Amniotic epithelial cell (primary cell): ENCODE measurements around the gene MYPN.
A peak's percentile ranks its signal among the peaks of the same experiment; 100 is the strongest.
"Not testable (repeated sequence)": the region's sequence is repeated elsewhere in the genome, so short reads cannot be mapped to it uniquely, and the experiment has no call there.

ENCODE experiments used
- DNase-seq: peaks from one replicate; pipeline ENCODE4 v3.0.0-alpha.2; 2010; ENCODE audit warnings: low read depth

Gene MYPN

DNA sequence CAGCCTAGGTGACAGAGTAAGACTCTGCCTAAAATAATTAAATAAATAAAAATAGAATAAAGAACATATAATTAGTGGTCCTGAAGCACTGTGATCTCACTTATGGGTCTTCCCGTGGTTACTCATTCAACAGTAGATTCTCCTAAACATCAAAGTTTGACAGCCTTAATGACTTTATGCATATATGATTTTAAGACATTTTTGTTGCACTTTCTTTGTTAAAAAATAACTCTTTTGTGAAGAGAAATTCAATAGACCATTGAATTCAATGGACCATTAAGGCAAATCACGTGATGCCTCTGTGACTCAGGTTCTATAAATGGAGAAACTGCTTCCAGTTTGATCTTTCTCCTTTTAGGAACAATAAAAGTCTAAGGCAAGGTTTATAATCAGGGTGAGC lies 63.0 kb downstream of the MYPN start:
- no peak for DNase-seq

DNA sequence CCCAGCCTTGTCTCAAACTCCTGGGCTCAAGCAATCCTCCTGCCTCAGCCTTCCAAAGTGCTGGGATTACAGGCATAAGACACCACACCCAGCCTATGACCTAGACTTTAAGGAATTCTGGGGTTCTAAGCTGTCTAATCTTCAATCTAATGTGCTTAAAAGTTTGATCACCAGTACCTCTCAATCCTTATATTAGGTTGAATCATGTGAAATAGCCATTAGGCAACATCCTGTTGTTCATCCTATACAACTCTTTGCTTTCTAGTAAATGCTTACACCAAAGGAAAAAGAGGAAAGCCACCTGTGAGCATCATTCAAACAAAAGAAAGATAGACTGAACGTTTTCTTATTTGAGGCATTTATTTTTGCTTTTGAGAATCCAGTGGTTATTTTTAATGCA lies 66.7 kb downstream of the MYPN start:
- peak; percentile 9 for DNase-seq

DNA sequence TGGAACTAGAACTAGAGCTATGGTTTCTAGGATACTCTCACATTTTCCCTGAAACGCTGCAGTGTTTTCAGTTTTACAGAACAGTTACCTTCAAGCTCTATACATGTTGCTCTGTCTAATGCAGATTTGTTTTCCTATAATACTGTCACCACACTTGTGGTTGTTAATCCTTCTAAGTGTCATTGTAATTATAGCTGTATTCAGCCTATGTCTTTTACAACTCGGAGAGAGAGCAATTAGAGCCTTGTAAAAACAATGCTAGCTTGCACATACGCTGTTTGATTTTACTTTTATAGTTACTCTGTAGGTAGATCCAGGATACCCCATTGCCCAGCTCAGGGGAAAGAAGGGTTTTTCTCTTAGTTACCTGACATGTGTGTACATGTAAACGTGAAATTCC lies 67.5 kb downstream of the MYPN start:
- no peak for DNase-seq

DNA sequence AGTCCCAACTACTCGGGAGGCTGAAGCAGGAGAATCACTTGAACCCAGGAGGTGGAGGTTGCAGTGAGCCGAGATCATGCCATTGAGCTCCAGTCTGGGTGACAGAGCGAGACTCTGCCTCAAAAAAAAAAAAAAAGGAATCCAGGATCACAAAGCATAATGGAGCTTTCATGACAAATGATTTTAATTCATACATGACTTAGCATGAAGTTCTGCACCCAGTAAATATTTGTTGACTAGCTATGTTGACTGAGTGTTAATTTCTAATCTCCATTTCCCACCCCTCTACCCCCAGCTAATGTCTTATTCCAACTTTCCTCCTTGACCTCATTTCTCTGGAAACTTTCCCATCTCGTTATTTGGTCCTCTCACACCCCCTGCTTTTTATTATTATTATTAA lies 69.3 kb downstream of the MYPN start:
- DNase-seq = no peak

DNA sequence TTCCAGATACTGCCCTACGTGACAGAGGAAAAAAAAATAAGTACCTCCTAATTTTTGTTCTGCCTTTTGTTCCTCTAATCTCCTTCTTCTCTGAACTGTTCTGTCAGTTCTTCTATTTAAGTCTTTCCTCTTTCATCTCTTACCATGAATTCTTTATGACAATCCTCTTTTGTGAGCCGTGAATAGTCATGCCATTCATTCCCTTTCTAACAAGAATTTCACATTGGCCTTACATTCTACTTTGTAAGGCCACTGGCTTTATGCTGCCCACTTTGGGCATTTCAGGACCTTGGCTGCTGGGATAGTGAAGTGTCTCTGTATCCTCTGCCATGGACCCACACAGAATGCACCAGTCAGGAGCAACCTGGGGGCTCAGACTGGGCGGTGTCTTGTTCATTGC lies 69.7 kb downstream of the MYPN start:
- DNase-seq = no peak

DNA sequence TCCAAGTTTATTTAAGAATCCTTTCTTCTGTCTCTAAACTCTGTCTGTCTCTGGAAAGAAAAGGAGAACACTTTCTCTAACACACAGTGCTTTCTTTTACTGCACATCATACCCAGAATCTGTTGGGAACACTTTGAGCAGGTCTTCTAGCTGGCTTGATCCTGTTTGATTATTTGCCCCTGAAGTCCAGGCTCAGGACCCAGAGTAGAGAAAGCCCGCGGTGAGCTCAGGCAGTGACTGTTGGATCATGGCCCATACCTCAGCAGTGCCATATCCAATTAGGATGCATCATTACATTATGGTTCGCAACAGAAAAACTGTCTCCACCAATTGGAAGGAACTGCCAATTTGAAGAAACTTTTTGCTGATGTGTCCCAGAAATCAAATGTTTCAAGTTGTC lies 71.2 kb downstream of the MYPN start:
- DNase-seq = no peak

DNA sequence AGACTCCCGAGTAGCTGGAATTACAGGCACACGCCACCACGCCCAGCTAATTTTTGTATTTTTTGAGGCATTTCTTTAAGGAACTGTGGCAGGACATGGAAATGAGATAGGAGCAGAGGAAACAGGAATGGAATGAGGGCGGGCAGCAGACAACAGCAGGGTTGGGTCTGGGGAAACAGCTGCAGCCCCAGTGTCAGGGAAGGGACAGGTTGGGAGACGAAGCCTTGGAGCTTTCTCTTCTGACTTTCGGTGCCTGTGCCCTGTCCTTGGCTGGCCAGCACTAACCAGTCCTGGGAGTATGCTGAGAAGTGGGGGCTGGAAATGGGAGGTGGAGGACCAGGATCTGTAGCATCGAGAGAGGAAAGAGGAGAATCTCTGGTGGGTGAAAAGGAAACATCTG lies 75.3 kb downstream of the MYPN start:
- DNase-seq = no peak

DNA sequence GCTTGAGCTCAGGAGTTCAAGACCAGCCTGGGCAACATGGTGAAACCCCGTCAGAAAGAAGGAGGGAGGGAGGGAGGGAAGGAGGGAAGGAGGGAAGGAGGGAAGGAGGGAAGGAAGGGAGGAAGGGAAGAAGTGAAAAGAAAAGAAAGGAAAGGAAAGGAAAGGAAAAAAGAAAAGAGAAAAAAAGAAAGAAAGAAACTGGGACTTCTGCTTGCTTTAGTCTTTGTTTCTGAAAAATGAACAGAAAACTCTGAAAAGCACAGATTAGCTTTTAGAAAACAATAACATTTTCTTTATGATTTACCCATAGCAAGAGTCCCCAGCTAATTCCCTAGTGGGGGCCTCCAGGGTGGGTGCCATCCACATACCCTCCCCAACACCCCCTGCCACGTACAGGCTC lies 75.8 kb downstream of the MYPN start:
- DNase-seq = no peak

DNA sequence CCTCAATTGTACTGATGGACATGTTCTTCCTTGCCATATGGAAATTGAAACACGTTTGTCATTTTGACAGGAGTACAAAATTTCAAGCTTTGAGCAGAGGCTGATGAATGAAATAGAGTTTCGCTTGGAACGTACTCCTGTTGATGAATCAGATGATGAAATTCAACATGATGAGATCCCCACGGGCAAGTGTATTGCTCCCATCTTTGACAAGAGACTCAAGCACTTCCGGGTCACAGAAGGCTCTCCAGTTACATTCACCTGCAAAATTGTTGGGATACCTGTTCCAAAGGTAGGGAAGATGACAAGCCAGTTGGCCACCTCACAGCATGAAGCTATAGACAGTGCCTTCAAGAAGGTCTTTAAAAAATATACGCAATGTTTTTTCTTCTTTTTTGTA lies 79.5 kb downstream of the MYPN start:
- no peak for DNase-seq

DNA sequence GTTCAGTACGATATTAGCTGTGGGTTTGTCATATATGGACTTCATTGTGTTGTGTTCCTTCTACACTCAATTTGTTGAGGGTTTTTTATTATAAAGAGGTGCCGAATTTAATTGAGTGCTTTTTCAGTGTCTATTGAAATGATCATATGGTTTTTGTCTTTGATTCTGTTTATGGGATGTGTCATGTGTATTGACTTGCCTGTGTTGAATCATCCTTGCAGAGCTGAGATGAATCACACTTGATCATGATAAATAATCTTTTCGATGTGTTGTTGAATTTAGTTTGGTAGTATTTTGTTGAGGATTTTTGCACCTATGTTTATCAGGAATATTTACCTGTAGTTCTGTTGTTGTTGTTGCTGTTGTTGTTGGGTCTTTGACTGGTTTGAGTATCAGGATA lies 82.8 kb downstream of the MYPN start:
- no peak for DNase-seq

DNA sequence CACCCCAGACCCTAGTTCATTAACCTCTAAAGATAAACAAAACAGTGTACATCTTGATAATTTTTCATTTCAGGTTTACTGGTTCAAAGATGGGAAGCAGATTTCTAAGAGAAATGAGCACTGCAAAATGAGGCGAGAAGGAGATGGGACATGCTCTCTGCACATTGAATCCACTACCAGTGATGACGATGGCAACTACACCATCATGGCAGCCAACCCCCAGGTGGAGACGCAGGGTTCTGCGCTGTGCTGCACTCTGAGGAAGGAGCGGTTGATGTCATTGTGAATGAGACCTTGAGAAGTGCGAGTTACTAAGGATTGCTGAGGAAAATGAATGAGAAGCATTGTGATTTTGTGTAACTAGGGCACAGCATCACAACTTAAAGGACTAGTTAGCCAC lies 85.0 kb downstream of the MYPN start:
- no peak for DNase-seq

DNA sequence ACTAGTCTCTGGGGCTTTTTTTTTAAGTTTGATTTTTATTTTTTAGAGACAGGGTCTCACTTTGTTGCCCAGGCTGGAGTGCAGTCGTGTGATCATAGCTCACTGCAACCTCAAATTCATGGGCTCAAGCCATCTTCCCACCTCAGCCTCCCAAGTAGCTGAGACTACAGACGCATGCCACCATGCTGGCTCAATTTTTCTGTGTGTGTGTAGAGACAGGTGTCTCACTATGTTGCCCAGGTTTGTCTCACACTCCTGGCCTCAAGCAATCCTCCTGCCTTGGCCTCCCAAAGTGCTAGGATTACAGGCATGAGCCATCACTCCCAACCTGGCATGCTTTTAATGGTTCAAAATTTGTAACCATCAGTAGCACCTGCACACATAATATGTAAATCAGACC lies 86.5 kb downstream of the MYPN start:
- DNase-seq = not testable (repeated sequence)

DNA sequence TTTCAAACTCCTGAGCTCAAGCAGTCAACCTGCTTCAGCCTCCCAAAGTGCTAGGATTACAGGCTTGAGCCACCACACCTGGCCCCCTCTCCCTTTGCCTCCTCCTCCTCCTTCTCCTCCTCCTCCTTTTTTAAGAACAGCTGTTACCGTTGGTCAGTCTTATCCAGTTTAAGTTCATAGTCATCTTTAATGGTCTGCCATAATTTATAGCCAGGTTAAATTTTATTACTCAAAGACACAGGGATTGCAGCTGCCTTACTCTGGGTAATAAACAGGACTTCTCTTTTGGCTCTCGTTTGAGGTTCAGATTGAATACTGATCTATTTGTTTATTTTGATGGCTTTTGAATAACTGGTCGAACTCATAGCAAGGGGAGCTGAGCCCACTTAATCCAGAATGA lies 87.4 kb downstream of the MYPN start:
- no peak for DNase-seq

DNA sequence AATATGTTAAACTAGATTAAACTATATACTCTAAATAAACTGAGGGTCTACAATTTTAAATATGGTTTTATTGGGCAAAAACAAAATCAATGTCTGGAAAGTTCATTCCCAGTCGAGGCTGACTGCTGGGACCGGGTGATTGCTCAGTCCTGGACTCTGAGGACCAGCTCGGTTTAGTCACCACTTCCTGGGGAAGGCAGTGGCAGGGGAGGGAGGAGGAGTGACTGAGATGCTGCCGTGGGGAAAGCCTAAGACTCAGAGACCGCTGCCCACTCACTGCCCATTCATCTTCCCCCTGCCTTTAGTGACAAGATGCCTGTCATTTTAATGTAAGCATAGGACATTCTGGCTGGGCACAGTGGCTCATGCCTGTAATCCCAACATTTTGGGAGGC lies 93.7 kb downstream of the MYPN start:
- peak; percentile 63 for DNase-seq

DNA sequence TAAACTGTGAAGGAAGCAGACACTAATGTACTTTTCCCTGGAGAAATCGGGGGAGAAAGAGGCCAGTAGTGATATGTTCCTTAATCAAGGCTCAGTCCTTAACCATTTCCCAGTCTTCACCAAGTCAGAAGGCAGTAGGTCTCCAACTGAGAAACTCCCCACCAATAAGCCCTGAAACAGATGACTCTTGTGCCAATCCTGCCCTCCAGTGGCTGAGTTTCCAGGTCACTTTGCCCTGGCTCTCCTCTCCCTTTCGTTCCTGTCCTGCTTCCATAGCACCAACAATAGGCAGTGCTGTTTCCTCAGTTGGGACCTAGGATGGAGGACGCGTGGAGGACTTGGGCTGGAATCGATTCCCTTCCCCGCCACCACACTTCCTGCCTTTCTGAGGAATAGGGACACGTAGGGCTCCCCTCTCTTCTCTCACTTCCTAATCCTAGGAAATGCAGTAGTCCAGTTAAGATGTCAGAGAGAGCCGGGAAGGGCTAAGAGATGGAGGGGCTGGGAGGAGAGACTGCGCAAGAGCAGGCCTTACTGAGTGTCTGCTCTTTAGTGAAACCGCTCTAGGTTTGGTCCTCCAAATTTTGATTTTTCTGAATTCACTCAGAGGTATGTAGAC lies 99.2 kb downstream of the MYPN start:
- peak; percentile 74 for DNase-seq

DNA sequence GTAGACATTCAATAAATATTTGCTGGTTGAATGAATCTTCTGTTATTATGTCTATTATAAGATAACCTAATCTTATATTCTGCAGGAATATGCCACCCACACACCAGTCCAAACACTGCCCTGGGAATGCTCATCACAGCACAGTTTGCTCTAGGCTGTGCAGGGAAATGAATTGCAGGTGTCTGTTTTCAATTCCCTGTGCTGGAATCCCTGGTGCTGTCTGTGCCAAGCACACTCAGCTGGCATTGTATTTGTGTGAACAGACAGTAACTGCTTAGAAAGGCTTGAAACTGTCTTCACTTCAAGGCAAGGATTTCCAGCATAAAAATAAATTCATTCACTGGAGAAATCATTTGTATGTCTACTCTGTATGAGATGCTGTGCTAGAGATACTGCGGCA lies 102.4 kb downstream of the MYPN start:
- no peak for DNase-seq

DNA sequence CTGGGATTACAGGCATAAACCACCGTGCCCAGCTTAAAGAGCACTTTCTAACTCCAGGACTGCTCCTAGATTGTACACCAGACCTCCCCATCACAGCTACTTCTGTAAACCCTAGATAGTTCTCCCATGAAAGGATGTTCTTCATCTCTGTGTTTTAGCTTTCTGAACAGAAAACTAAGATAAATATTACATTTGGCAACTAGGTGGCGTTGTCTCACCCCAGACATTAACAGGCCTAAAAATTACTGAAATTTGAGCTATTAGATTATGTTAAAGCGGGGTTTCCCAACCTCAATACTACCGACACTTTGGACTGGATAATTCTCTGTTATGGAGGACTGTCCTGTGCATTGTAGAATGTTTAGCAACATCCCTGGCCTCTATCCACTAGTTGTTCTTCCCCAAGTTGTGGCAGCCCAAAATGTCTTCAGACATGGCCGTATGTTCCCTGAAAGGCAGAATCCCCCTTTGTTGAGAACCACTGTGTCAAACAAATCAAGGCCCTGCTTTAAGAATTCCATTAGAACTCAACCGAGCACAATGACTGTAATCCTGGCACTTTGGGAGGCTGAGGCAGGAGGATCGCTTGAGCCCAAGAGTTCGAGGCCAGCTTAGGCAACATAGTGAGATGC lies 103.5 kb downstream of the MYPN start:
- DNase-seq = peak; percentile 52

DNA sequence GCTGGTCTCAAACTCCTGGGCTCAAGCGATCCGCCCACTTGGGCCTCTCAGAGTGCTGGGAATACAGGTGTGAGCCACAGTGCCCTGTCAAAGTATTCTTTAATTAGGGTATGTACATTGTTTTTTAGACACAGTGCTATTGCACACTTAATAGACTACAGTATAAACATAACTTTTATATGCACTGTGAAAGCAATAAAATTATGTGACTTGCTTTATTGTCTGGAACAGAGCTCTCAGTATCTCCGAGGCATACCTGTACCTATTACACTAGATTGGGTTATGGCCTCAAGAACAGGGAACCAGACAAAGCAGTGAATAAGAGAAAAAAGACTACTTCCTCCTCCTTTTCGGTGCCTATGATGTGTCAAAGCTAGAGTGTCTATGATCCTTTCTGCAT lies 109.5 kb downstream of the MYPN start:
- DNase-seq = no peak

DNA sequence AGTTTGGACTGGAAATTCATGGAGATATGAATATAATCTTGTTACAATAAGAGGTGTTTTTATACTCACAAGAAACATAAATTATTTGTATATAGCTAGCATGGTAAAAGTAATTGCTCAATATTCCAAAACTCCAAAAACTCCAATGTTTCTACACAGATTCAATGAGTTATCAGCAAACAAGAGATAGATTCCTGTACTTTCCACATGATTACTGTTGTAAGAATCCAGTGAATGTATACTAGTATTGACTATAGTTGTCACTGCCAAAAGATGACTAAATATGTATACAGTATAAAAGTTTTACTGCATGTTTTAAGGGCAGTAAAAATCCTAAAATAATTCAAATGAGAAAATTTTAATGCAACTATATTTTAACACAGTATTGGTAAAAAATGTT lies 111.9 kb downstream of the MYPN start:
- DNase-seq = no peak

DNA sequence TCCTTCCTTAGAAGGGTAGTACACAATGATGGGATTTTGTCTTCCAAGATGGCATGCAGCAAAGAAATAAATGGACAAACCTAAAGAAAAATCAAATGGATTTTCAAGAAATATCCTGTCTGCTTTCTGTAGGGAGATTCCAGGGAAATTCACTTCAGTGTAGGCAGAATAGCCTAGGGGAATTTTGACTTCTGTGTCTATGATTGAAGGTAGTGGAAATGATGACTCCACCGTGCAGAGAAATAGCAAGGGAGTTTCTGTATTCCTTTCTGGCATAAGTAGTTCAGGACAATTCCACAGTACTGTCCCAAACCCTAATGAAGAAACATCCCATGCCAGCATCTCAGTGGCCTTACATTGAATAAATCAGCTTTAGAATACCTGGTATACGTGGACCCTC lies 113.1 kb downstream of the MYPN start:
- DNase-seq = no peak

DNA sequence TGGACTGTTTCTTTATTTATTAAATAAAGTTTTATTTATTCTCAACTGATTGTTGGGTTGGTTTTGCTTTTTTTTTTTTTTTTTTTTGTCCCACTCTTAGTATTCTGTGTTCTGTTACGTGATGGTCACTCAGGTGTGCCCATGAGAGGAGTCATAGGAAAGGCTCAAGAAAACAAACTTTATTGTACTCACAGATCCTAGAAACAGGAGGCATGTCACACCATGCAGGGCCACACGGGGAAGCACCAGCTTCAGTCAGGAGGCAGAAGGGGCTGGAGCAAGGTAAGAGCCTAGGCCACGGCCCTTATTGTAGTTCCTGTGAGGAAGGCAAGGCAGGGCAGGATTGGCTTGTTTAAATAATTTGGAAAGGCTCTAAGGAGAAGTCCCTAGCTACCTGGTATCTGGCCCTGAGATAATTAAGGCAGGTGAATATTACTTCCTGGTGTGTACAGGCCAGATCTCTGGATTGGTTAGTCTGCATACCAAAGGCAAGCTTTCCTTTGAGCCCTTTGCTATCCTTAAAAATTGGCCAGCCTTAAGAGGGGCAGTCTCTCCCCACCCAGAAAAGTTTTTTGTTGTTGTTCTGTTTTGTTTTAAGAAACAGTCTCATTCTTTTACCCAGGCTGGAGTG lies 114.4 kb downstream of the MYPN start:
- no peak for DNase-seq

DNA sequence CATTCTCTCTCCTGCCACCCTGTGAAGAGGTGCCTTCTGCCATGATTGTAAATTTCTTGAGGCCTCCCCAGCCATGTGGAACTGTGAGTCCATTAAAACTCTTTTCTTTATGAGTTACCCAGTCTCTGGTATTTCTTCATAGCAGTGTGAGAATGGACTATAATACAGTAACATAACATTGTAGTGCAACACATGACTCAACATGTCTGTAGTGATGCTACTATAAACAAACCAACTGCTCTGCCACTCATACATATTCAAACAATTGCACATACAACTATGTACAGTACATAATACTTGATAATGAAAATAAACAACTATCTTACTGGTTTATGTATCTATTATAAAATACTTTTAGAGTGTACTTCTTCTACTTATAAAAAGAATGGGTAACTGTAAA lies 115.5 kb downstream of the MYPN start:
- DNase-seq = peak; percentile 72

DNA sequence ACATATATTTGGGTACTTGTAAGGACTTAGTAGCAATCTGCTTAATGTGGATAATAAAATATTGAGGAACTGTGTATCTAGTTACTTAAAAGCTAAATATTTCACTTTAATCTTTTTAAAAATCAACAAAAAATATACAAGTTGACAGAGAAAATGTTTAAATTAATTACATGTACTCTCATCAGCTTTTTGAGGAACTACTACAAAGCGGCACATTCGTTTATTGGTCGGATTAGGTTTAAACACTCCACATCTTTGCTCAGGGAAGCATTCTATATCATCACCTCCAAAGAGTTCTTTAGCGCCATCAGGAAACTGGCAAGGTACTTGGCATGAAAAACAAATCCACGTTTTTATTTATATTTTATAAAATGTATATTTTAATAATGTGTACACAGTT lies 121.0 kb downstream of the MYPN start:
- no peak for DNase-seq
